Measurements from ENCODE around the gene ORC6. TPM values are rescaled to one million over a fixed set of nuclear protein-coding genes. Genes with fewer than 3 reads are reported as not detected.

The ORC6 gene
- total and polyA plus RNA-seq, 2 donors from 2014 or later: 0.94 to 1.5 TPM

DNA sequence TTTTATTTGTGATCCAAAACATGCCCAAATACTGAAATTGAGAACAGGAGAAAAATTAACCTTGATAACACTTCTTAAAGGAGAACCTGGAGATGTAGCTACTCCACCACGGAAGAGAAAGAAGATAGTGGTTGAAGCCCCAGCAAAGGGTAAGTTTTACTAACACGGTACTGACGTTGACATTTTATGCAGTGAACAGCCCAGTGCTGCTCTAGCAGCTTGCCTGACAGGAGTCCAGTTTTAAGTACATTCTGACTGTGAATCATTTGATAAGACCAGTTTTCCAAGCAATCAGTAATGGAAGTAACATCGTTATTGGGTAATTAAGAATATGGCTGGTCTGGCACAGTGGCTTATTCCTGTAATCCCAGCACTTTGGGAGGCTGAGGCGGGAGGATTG is 6.5 kb downstream of the ORC6 start:
- FAIRE-seq: no peak
- Histone ChIP-seq H3K4me1 (ENCODE audit: control insufficient read depth in 2 of 3, insufficient read depth in 2 of 3, low read depth in 1 of 3, low read length in 3 of 3) (peaks cover 0 to 5% (median under 1%) of the 10 kb centered on the region in 3 donors), H3K36me3 (ENCODE audit: control insufficient read depth in 2 of 3, insufficient read depth in 3 of 3, low read length in 3 of 3) (no peaks in the 10 kb centered on the region), H3K27ac (ENCODE audit: low read depth in 2 of 2, low read length in 2 of 2) (no peak overlapping the region), H3K9me3 (ENCODE audit: control insufficient read depth in 2 of 3, insufficient read depth in 1 of 3, low read length in 3 of 3) (no peaks in the 10 kb centered on the region), H3K9ac (ENCODE audit: low read length in 3 of 3) (no peak overlapping the region), H3K4me3 (ENCODE audit: low read length in 3 of 3) (no peak overlapping the region), H3K27me3 (ENCODE audit: control insufficient read depth, insufficient read depth, low read length) (no peaks in the 10 kb centered on the region)
- TF ChIP-seq, protein P1, sequence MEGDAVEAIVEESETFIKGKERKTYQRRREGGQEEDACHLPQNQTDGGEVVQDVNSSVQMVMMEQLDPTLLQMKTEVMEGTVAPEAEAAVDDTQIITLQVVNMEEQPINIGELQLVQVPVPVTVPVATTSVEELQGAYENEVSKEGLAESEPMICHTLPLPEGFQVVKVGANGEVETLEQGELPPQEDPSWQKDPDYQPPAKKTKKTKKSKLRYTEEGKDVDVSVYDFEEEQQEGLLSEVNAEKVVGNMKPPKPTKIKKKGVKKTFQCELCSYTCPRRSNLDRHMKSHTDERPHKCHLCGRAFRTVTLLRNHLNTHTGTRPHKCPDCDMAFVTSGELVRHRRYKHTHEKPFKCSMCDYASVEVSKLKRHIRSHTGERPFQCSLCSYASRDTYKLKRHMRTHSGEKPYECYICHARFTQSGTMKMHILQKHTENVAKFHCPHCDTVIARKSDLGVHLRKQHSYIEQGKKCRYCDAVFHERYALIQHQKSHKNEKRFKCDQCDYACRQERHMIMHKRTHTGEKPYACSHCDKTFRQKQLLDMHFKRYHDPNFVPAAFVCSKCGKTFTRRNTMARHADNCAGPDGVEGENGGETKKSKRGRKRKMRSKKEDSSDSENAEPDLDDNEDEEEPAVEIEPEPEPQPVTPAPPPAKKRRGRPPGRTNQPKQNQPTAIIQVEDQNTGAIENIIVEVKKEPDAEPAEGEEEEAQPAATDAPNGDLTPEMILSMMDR (IDR thresholded peaks at IDR 0.05; ENCODE audit: borderline replicate concordance, extremely low read depth, insufficient read depth): no peak
- no peak for DNase-seq
- intact Hi-C loops (cut with DNase I): no loop called here

GRCh38 chr16:46696957-46697356 is 7.5 kb downstream of the ORC6 start:
- Histone ChIP-seq H3K4me1 (ENCODE audit: control insufficient read depth in 2 of 3, insufficient read depth in 2 of 3, low read depth in 1 of 3, low read length in 3 of 3) (no peaks in the 10 kb centered on the region), H3K9me3 (ENCODE audit: control insufficient read depth in 2 of 3, insufficient read depth in 1 of 3, low read length in 3 of 3) (no peaks in the 10 kb centered on the region), H3K36me3 (ENCODE audit: control insufficient read depth in 2 of 3, insufficient read depth in 3 of 3, low read length in 3 of 3) (no peaks in the 10 kb centered on the region), H3K9ac (ENCODE audit: low read length in 3 of 3) (no peak overlapping the region), H3K27me3 (ENCODE audit: control insufficient read depth, insufficient read depth, low read length) (no peaks in the 10 kb centered on the region), H3K4me3 (ENCODE audit: low read length in 3 of 3) (no peak overlapping the region), H3K27ac (ENCODE audit: low read depth in 2 of 2, low read length in 2 of 2) (no peak overlapping the region)
- TF ChIP-seq, protein P1 (IDR thresholded peaks at IDR 0.05; ENCODE audit: borderline replicate concordance, extremely low read depth, insufficient read depth): no peak
- no peak for FAIRE-seq
- intact Hi-C loops (cut with DNase I): no loop called here
- DNase-seq: no peak

DNA sequence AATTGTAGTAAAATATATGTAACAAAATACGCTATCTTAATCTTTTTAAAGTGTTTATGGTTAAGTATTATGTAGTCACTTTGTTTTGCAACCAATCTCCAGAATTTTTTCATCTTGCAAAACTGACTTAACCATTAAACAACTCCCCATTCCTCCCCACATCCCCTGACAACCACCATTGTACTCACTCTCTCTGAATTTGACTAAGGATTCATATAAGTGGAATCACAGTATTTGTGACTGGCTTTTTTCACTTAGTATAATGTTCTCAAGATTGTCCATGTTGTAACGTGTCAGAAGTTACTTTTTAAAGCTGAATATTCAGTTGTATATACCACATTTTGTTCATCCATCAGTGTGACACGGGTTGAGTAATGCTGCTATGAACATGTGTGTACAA is 10.6 kb downstream of the ORC6 start:
- FAIRE-seq: no peak

More for the DNA sequence above, 10.6 kb downstream of the ORC6 start:
- Histone ChIP-seq H3K27me3 (ENCODE audit: control insufficient read depth, insufficient read depth, low read length) (no peaks in the 10 kb centered on the region), H3K9ac (ENCODE audit: low read length in 3 of 3) (no peak overlapping the region), H3K4me1 (ENCODE audit: control insufficient read depth in 2 of 3, insufficient read depth in 2 of 3, low read depth in 1 of 3, low read length in 3 of 3) (no peaks in the 10 kb centered on the region), H3K4me3 (ENCODE audit: low read length in 3 of 3) (no peak overlapping the region), H3K27ac (ENCODE audit: low read depth in 2 of 2, low read length in 2 of 2) (no peak overlapping the region), H3K9me3 (ENCODE audit: control insufficient read depth in 2 of 3, insufficient read depth in 1 of 3, low read length in 3 of 3) (no peaks in the 10 kb centered on the region), H3K36me3 (ENCODE audit: control insufficient read depth in 2 of 3, insufficient read depth in 3 of 3, low read length in 3 of 3) (no peaks in the 10 kb centered on the region)
- no peak for DNase-seq
- intact Hi-C loops (cut with DNase I): no loop called here
- TF ChIP-seq, protein P1 (IDR thresholded peaks at IDR 0.05; ENCODE audit: borderline replicate concordance, extremely low read depth, insufficient read depth): no peak
